ENCODE data around the gene PXDC1. TPM values are rescaled to one million over a fixed set of nuclear protein-coding genes. Genes with fewer than 3 reads are reported as not detected.

The PXDC1 gene
- total RNA-seq, 1 experiment from 2014 or later, result 6.3 TPM

DNA sequence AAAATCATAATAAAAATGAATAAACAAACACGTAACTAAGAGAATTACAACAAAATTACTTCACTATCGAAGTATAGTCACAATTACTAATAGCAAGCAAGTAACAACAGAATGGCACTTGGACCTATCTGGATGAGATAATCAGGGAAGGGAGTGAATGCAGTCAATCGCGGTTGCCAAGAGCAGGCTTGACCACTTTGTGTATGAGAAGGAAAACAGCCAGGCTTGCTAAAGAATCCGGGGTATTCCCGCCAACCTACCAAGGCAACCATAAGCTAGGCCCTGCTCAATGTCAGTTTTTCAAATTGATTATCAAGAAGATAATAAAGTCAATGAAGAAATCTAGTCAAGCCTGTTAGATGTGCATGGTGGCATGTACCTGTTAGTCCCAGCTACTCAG, 39.7 kb downstream of the PXDC1 start:
- ATAC-seq (no peak), DNase-seq (ENCODE audit: low read depth, low spot score) (no peak)
- ChIA-PET CTCF (interaction anchor here (0.6 kb wide), 1 partner anchor 434 kb away, joined by 3 read pairs; no protein-coding TSS in a partner anchor), RAD21 (ENCODE audit: low non-redundant PET in 1 of 2, low total read pairs in 2 of 2, uncharacterized antibody in 2 of 2, unreplicated experiment in 2 of 2) (no interaction called here), POLR2A (no interaction called here)
- TF ChIP-seq CEBPB (IDR thresholded peaks at IDR 0.05; ENCODE audit: low read depth) (no peak), JUND (IDR thresholded peaks at IDR 0.05) (no peak), POLR2AphosphoS5 (IDR thresholded peaks at IDR 0.05; ENCODE audit: low read depth, low read length) (no peak), FOSL1 (IDR thresholded peaks at IDR 0.05; ENCODE audit: low read depth) (no peak), ZNF274 (IDR thresholded peaks at IDR 0.05; ENCODE audit: low read depth, low read length) (no peak), ZFX (IDR thresholded peaks at IDR 0.05) (no peak), YY1 (IDR thresholded peaks at IDR 0.05; ENCODE audit: extremely low read depth, insufficient replicate concordance, low read depth, low read length) (no peak), SP1 (IDR thresholded peaks at IDR 0.05; ENCODE audit: low read depth) (no peak), TCF7L2 (IDR thresholded peaks at IDR 0.05; ENCODE audit: borderline replicate concordance, extremely low read depth, insufficient read depth, insufficient read length) (no peak), SIN3A (IDR thresholded peaks at IDR 0.05; ENCODE audit: low read depth) (no peak), EZH2 (IDR thresholded peaks at IDR 0.05) (no peak), SRF (IDR thresholded peaks at IDR 0.05; ENCODE audit: low read depth) (no peak), CBX3 (IDR thresholded peaks at IDR 0.05; ENCODE audit: low read depth) (no peak), EZH2phosphoT487 (IDR thresholded peaks at IDR 0.05; ENCODE audit: borderline replicate concordance) (no peak)
- TF ChIP-seq, protein P1, sequence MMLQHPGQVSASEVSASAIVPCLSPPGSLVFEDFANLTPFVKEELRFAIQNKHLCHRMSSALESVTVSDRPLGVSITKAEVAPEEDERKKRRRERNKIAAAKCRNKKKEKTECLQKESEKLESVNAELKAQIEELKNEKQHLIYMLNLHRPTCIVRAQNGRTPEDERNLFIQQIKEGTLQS (IDR thresholded peaks at IDR 0.05), result no peak
- TF ChIP-seq, protein P2, sequence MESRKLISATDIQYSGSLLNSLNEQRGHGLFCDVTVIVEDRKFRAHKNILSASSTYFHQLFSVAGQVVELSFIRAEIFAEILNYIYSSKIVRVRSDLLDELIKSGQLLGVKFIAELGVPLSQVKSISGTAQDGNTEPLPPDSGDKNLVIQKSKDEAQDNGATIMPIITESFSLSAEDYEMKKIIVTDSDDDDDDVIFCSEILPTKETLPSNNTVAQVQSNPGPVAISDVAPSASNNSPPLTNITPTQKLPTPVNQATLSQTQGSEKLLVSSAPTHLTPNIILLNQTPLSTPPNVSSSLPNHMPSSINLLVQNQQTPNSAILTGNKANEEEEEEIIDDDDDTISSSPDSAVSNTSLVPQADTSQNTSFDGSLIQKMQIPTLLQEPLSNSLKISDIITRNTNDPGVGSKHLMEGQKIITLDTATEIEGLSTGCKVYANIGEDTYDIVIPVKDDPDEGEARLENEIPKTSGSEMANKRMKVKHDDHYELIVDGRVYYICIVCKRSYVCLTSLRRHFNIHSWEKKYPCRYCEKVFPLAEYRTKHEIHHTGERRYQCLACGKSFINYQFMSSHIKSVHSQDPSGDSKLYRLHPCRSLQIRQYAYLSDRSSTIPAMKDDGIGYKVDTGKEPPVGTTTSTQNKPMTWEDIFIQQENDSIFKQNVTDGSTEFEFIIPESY (IDR thresholded peaks at IDR 0.05; ENCODE audit: extremely low read depth, insufficient replicate concordance, low read length), result no peak
- H3K9me3 ChIP-seq (ENCODE audit: control insufficient read depth in 1 of 2, insufficient read depth in 1 of 2, low read depth in 1 of 2, low read length in 2 of 2), result no peaks in the 10 kb centered on the region
- H3K27me3 ChIP-seq (ENCODE audit: insufficient read depth, low read length), result no peaks in the 10 kb centered on the region
- H3K9me2 ChIP-seq (ENCODE audit: insufficient read depth), result no peaks in the 10 kb centered on the region
- no peak overlapping the region for H3K4me2 ChIP-seq (ENCODE audit: low read length)
- H2AFZ ChIP-seq (ENCODE audit: low read depth, low read length, poor library complexity, severe bottlenecking), result no peak overlapping the region
- H3K9ac ChIP-seq (ENCODE audit: low read length), result no peak overlapping the region
- no peak overlapping the region for H3K4me3 ChIP-seq (replicated peaks in 1 of 2; ENCODE audit: low read depth in 1 of 2, low read length in 2 of 2)
- H3K79me2 ChIP-seq (ENCODE audit: insufficient read depth, low read length), result no peaks in the 10 kb centered on the region
- no peaks in the 10 kb centered on the region for H3K4me1 ChIP-seq (ENCODE audit: control insufficient read depth in 1 of 2, insufficient read depth in 2 of 2, low read length in 2 of 2)
- no TSS peak for BruUV-seq (replicated peaks)
- H3K36me3 ChIP-seq (ENCODE audit: control insufficient read depth in 1 of 2, insufficient read depth in 2 of 2, low read length in 2 of 2), result no peaks in the 10 kb centered on the region
- H3K27ac ChIP-seq (ENCODE audit: low read depth, low read length), result no peak overlapping the region
- intact Hi-C loops (cut with micrococcal nuclease), result no loop called here
- no peaks in the 10 kb centered on the region for H4K20me1 ChIP-seq (ENCODE audit: insufficient read depth)
